Activated CD4-positive, alpha-beta T cell treated with anti-CD3 and anti-CD28 coated beads for 48 hours (primary cell): ENCODE data around the gene CTDSP2.
"Not testable (repeated sequence)": the region's sequence is repeated elsewhere in the genome, so short reads cannot be mapped to it uniquely, and the experiment has no call there.

Experiments
- DNase-seq: peaks from one replicate; pipeline ENCODE4 v3.0.0-alpha.2; 2020

Gene CTDSP2

GRCh38 chr12:57777367-57777766 lies 69.2 kb downstream of the CTDSP2 start:
- DNase-seq, result no peak

- no peak for DNase-seq
Measured at GRCh38 chr12:57776247-57776587, 70.3 kb downstream of the CTDSP2 start.

- no peak for DNase-seq
Measured at GRCh38 chr12:57775563-57776246, 70.8 kb downstream of the CTDSP2 start.

GRCh38 chr12:57775044-57775443 lies 71.5 kb downstream of the CTDSP2 start:
- DNase-seq, result no peak

- DNase-seq, result not testable (repeated sequence)
Measured at GRCh38 chr12:57774634-57775033, 71.9 kb downstream of the CTDSP2 start.

- peak; percentile 47 for DNase-seq
Measured at GRCh38 chr12:57772429-57773322, 73.9 kb downstream of the CTDSP2 start, which contains the start of gene EEF1AKMT3. EEF1AKMT3 (plus strand) TSS chr12:57772614; CDS start chr12:57772725, 111 bp downstream.

- DNase-seq, result peak; percentile 96
Measured at GRCh38 chr12:57771873-57772428, 74.6 kb downstream of the CTDSP2 start, which contains the start of gene METTL1. METTL1 (minus strand) TSS chr12:57772105; CDS start chr12:57772083, 22 bp downstream.

GRCh38 chr12:57771236-57771872 lies 75.2 kb downstream of the CTDSP2 start:
- DNase-seq, result peak; percentile 94

GRCh38 chr12:57770734-57771133 lies 75.8 kb downstream of the CTDSP2 start:
- DNase-seq, result no peak
